HL-60/S4 (cell line): ENCODE measurements around the gene FREY1.
"Not testable (repeated sequence)": the region's sequence is repeated elsewhere in the genome, so short reads cannot be mapped to it uniquely, and the experiment has no call there.

Experiments used
- in situ Hi-C: fragments of 300-500 bp; cut with MboI; formaldehyde crosslinking; loops from 2 replicates; pipeline ENCODE4 v1.14.3; 2022; ENCODE audit warnings: low sequenced_read_pairs

Gene FREY1

DNA sequence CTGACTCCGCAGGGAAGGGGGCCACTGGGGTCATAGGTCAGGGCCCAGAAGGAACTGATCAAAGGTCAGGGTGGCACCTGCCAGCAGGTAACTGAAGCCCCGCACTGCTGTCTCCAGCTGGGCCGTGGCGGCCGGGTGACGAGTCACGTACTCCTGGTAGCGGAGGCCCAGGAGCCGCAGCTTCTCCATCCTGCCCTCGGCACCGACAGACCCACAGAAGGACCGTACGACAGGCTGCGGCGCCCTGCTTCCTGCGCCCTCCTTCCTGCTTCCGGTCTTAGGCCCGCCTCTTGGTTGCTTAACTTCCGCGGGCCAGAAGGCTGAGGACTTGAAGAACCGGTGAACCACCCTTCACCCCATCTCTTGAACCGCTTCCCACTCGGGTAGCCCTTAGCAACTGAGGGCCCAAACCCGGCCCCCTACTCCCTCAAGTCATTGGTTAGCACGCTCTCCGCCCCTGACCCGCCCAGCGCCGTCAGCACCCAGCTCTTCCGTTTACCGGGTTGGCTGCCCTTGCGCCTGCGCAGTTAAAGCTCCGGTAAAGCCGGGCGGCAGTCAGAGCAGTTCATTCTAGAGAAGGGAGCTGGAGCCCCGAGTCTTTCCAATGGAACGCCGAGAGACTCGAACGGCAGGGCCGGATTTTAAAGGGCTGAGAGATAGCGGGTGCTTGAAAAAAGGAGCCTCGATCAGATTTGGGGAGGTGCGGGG is 10.7 kb upstream of the FREY1 start, which contains the start of gene PEX16:
Gene PEX16 (minus strand): TSS at position 255 of the 708 bp plus-strand sequence. CDS start 66 bp downstream, at position 189.
- in situ Hi-C loops: no loop called here

GRCh38 chr11:45917286-45917622 is 10.2 kb upstream of the FREY1 start:
- in situ Hi-C loops: no loop called here

- in situ Hi-C loops: no loop called here
These were observed 8.4 kb upstream of the FREY1 start for GRCh38 chr11:45915446-45915845.

- in situ Hi-C loops: no loop called here
These were observed 7.0 kb upstream of the FREY1 start for GRCh38 chr11:45913942-45914635.

- in situ Hi-C loops: no loop called here
These were observed 6.4 kb upstream of the FREY1 start for GRCh38 chr11:45913514-45913913.

DNA sequence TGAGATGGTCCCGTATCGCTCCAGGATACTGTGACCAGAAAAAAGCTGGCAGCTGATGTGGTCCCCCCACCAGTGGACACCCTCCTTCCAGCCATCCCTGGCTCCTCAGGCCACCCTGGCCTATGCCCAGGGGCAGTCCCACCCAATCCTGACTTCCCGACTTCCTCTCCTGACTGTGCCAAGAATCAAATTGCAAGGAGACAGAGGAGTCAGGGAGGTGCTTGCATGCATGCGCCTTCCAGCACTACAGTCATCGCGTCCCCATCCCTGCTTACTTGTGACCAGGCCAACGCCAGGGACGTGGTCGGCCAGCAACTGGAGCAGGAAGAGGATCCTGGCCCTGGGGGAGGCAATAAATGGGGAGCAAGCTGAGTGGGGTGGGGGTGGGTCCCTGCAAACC is 3.6 kb upstream of the FREY1 start:
- in situ Hi-C loops: no loop called here

DNA sequence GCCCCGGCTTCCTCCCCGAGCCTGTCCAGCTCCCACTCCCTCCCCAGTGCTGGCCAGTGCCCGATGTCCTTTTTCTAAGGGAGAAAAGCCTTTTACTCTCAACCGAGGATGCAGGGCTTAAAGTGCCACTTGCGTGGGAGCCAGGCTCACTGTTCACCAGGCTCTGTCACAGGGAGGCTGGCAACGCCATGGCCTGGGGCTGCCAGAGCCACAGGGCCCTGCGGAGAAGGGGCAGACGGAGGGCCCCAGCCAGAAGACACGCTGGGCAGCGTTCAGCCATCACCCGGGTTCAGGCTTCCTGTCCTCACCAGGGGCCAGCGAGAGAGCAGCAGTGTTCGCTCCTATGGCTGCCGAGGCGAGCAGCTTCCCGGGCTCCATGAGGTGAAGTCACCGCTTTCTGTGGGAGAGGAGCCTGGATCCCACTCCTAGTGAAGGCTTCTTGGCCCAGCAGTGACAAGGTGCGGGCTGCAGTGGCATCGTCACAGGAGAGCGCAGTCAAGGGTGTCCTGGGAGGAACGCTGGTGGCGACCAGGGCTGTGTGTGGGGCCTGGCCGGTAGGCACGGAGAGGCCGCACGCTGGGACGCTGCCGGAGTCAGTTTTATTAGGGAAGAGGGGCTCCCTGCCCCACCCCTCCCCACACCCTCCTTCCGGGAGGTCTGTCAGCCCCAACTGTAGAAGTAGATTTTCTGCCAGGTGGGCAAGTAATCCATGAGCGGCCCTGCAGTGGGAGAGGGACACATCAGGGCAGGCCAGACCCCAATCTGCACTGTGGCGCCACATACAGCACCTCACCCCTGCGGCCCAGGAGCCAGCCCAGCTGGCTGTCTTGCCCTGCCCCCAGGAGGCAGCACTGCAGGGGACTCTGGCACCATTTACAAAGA is 2.8 kb upstream of the FREY1 start:
- in situ Hi-C loops: no loop called here

DNA sequence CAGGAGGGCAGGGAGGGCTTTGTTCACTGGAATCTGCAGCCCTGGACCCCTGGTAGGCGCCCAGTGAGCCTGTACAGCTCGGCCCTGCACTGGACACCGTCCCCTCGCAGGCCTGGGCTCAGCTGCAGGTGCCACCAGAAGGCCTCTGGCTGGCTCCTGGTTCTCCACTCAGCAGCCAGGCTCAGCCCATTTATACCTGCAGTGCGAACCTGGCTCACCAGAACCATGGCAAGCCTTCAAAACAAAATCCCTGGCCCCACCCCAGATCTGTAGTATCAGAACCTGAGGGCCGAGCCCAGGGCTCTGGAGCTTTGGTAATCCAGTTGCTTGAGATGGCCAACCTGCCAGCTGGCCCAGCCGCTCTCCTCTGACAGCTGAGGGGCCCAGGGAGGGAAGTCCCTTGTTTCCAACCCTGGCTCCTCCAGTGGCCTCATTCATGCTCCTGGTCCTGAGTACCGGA is 870 bp upstream of the FREY1 start:
- in situ Hi-C loops: no loop called here

GRCh38 chr11:45906096-45906682 is 882 bp downstream of the FREY1 start:
- in situ Hi-C loops: no loop called here

GRCh38 chr11:45905576-45905975 is 1.5 kb downstream of the FREY1 start:
- in situ Hi-C loops: not testable (repeated sequence)

DNA sequence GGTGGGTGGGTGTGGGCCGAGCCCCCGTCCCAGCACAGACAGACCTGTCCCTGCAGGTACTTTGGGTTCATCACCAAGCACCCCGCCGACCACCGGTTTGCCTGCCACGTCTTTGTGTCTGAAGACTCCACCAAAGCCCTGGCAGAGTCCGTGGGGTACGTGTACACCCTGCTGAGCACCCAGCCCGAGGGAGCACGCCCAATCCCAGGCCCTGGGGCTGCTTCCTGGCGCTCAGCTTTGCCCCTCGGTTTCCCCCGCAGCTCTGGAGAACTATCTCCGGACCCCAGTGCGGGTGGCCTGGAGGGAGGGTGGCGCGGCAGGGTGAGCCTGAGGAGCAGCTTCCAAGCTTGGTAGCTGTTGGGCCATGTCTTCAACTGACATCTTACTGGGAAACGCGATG is 2.0 kb downstream of the FREY1 start:
- in situ Hi-C loops: no loop called here

- in situ Hi-C loops: no loop called here
These were observed 2.7 kb downstream of the FREY1 start for GRCh38 chr11:45904309-45904915.

DNA sequence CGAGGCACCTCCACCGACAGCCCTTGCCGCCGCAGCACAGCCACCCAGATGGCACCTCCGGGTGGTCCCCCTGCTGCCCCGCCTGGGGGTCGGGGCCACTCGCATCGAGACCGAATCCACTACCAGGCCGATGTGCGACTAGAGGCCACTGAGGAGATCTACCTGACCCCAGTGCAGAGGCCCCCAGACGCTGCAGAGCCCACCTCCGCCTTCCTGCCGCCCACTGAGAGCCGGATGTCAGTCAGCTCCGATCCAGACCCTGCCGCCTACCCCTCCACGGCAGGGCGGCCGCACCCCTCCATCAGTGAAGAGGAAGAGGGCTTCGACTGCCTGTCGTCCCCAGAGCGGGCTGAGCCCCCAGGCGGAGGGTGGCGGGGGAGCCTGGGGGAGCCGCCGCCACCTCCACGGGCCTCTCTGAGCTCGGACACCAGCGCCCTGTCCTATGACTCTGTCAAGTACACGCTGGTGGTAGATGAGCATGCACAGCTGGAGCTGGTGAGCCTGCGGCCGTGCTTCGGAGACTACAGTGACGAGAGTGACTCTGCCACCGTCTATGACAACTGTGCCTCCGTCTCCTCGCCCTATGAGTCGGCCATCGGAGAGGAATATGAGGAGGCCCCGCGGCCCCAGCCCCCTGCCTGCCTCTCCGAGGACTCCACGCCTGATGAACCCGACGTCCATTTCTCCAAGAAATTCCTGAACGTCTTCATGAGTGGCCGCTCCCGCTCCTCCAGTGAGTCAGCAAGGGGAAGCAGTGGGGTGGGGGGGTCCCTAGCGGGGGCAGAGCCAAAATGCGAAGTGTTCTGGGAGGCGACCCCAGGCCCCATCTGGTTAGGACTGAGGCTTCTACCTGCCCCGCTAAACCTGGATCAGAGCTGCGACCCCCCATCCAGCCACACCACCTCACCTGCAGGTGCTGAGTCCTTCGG is 4.4 kb downstream of the FREY1 start:
- in situ Hi-C loops: no loop called here

DNA sequence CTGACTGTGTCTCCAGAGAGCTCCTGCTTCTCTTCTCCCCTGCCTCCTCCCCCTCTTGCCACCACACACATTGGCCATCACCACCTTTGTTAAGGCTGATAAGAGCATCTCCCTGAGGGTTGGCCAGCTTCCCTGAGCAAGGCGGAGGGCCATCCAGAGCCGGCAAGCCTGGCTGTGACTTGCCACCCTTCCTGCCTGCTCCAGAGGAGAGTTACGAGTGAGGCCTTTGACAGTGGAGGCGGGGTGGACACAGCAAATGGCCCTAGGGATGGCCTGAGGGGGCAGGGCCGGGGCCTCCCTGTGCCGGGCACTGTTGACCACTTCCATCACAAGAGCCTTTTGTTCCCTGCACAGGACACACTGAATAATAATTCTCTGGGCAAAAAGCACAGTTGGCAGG is 5.4 kb downstream of the FREY1 start:
- in situ Hi-C loops: no loop called here

GRCh38 chr11:45900916-45901617 is 6.0 kb downstream of the FREY1 start:
- in situ Hi-C loops: no loop called here

DNA sequence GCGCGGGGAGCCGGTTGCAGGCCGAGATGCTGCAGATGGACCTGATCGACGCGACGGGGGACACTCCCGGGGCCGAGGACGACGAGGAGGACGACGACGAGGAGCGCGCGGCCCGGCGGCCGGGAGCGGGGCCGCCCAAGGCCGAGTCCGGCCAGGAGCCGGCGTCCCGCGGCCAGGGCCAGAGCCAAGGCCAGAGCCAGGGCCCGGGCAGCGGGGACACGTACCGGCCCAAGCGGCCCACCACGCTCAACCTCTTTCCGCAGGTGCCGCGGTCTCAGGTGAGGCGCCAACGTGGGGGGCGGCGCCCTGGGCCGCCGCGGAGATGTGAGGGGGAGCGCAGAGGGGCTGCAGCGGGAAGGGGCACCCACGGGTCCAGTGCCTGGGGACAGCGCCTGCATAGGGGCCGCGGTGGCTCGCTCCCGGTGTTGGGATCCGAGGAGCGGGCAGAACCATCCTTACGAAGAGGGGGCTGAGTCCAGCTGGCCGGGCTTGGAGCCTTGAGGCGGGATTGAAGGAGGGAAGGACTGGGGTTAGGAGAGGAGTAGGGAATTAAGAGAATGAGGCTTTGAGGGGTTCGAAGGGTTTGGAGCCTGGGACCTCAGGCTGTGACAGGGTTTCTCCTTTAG is 6.8 kb downstream of the FREY1 start:
- in situ Hi-C loops: not testable (repeated sequence)

DNA sequence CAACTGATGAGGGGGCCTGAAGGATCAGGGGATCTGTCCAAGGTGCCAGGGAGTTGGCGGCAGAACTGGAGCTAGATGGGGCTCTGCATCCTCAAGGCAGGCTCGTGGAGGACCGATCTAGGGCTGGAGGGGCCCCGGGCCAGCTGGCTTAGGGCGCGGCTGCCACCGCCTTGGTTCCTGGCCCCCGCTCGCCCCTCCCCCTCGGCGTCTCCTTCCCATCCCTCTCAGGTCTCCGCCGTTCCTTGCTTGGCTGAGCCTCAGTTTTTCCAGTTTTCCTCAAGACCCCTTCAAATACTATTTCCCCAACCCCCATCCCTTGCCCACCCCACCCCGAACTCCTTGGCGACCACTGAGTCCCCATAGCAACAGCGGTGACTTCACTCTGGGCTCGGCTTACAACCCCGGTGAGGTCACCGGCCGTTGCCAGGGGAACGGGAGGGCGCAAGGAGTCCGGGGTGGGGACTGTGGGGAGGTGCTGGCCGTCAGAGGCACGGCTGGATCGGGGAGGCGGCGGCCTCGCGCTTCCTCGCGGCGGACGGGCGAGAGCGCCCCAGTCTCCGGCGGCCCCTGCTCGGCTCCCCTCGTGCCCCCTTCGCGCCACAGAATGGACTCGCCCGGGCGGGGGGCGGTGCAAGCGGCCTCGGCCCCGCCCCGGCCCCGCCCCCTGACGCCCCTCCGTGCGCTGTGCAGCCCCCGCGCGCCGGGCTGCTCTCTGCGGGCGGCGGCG is 7.5 kb downstream of the FREY1 start:
- in situ Hi-C loops: no loop called here

- in situ Hi-C loops: no loop called here
These were observed 8.0 kb downstream of the FREY1 start for GRCh38 chr11:45899086-45899447.
